Right ventricle myocardium inferior (tissue), 1 donor: ENCODE data around the gene NLRP13. TPM values are rescaled to one million over a fixed set of nuclear protein-coding genes. Genes with fewer than 3 reads are reported as not detected.
"Not testable (repeated sequence)": the region's sequence is repeated elsewhere in the genome, so short reads cannot be mapped to it uniquely, and the experiment has no call there.

Source experiments
- ATAC-seq: fragments of 200-7000 bp; cut with Tn5 transposase; one replicate; pipeline ENCODE4 v1.9.1; 2020; ENCODE audit warnings: mild to moderate bottlenecking, moderate library complexity
- DNase-seq: peaks from one replicate; pipeline ENCODE4 v3.0.0; 2021; ENCODE audit errors: missing footprints
- intact Hi-C: fragments of 100-400 bp; cut with DNase I; formaldehyde crosslinking; loops from one replicate; pipeline ENCODE4 v1.11.0; 2022
- long read RNA-seq: library from polyadenylated mRNA; unstranded; transcript quantifications from one replicate; pipeline ENCODE4 v2.0.0, GENCODE V29; 2021
- total RNA-seq: library from RNA; stranded (reverse); fragmentation: NEBNext Ultra II Directional; extraction: Animal tissue kit (Norgen Biotek cat#: 25700); gene quantifications from one replicate; pipeline ENCODE4 v1.2.1, GENCODE V29; 2021
- donor health status: DM: no; HTN: yes; CAD: no; lungs with severe emphysema.

Gene NLRP13
- total RNA-seq, result not detected
- long read RNA-seq, result 0 reads

- intact Hi-C loops, result no loop called here
- ATAC-seq, result no peak
- no peak for DNase-seq
Measured at GRCh38 chr19:55931936-55932386, at the start of gene NLRP13. Gene NLRP13 (minus strand): TSS chr19:55932336. CDS start chr19:55932311, 25 bp downstream.

GRCh38 chr19:55980415-55980814 is 48.3 kb upstream of the NLRP13 start:
- no peak for DNase-seq
- intact Hi-C loops, result no loop called here
- ATAC-seq, result no peak

- ATAC-seq (no peak), DNase-seq (no peak)
- intact Hi-C loops, result no loop called here
Measured at GRCh38 chr19:55973982-55974381, 41.8 kb upstream of the NLRP13 start.

- ATAC-seq (no peak), DNase-seq (no peak)
- intact Hi-C loops, result no loop called here
Measured at GRCh38 chr19:55962186-55962585, 30.1 kb upstream of the NLRP13 start.

GRCh38 chr19:55959996-55960675 is 28.0 kb upstream of the NLRP13 start:
- intact Hi-C loops, result no loop called here
- ATAC-seq (no peak), DNase-seq (no peak)

- intact Hi-C loops, result no loop called here
- DNase-seq, result no peak
- ATAC-seq, result no peak
Measured at GRCh38 chr19:55958356-55958755, 26.2 kb upstream of the NLRP13 start.

GRCh38 chr19:55956431-55956830 is 24.3 kb upstream of the NLRP13 start:
- intact Hi-C loops, result no loop called here
- no peak for ATAC-seq

GRCh38 chr19:55950566-55950965 is 18.4 kb upstream of the NLRP13 start:
- DNase-seq, ATAC-seq, intact Hi-C loops: not testable (repeated sequence)

More at GRCh38 chr19:55956431-55956830, 24.3 kb upstream of the NLRP13 start:
- no peak for DNase-seq

- ATAC-seq, result no peak
- no peak for DNase-seq
- intact Hi-C loops, result no loop called here
Measured at GRCh38 chr19:55947532-55947931, 15.4 kb upstream of the NLRP13 start, which contains the start of gene NLRP8. Gene NLRP8 (plus strand): TSS chr19:55947832.

GRCh38 chr19:55940306-55940705 is 8.2 kb upstream of the NLRP13 start:
- intact Hi-C loops, result no loop called here
- DNase-seq (no peak), ATAC-seq (no peak)

GRCh38 chr19:55939206-55939605 is 7.1 kb upstream of the NLRP13 start:
- ATAC-seq (no peak), DNase-seq (no peak)
- intact Hi-C loops, result no loop called here

- intact Hi-C loops, result no loop called here
- DNase-seq, result no peak
- no peak for ATAC-seq
Measured at GRCh38 chr19:55935206-55935605, 3.1 kb upstream of the NLRP13 start.

- no peak for DNase-seq
- no peak for ATAC-seq
- intact Hi-C loops, result no loop called here
Measured at GRCh38 chr19:55930996-55931515, 1.1 kb downstream of the NLRP13 start.

GRCh38 chr19:55929258-55929657 is 2.9 kb downstream of the NLRP13 start:
- intact Hi-C loops, ATAC-seq, DNase-seq: not testable (repeated sequence)

GRCh38 chr19:55927991-55928390 is 4.1 kb downstream of the NLRP13 start:
- DNase-seq (no peak), ATAC-seq (no peak)
- intact Hi-C loops, result no loop called here

- intact Hi-C loops, result no loop called here
- ATAC-seq (no peak), DNase-seq (no peak)
Measured at GRCh38 chr19:55923556-55923955, 8.6 kb downstream of the NLRP13 start.

GRCh38 chr19:55913643-55914268 is 18.4 kb downstream of the NLRP13 start:
- intact Hi-C loops, result no loop called here
- DNase-seq (no peak), ATAC-seq (no peak)

- ATAC-seq (no peak), DNase-seq (no peak)
- intact Hi-C loops, result no loop called here
Measured at GRCh38 chr19:55912916-55913315, 19.2 kb downstream of the NLRP13 start.

- intact Hi-C loops, result no loop called here
- ATAC-seq, result no peak
- DNase-seq, result no peak
Measured at GRCh38 chr19:55909801-55910200, 22.3 kb downstream of the NLRP13 start.

- no peak for ATAC-seq
- intact Hi-C loops, result no loop called here
- DNase-seq, result no peak
Measured at GRCh38 chr19:55907746-55908145, 24.4 kb downstream of the NLRP13 start.
